ENCODE data around the gene SRGAP2C.
"Not testable (repeated sequence)": the region's sequence is repeated elsewhere in the genome, so short reads cannot be mapped to it uniquely, and the experiment has no call there.

DNA sequence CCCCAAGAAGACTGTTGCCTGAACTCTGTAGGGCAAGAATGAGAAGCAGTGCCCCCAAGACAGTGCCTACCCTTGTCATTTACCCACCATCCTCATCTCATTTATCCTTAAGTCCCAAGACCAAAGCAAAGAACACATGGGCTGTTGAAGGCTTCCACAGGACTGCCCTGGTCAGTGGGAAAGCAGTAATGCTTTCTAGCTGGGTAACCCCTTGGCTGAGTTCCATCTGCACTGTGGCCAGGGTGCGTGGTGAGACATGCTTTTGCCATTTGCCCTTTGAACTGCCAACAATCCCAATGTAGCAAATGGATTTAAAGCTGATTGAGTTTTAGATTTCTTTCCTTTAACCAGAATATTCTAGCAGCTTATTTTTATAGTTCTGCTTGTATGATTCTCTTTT lies 163.3 kb downstream of the SRGAP2C start:
- TF ChIP-seq, protein P1, sequence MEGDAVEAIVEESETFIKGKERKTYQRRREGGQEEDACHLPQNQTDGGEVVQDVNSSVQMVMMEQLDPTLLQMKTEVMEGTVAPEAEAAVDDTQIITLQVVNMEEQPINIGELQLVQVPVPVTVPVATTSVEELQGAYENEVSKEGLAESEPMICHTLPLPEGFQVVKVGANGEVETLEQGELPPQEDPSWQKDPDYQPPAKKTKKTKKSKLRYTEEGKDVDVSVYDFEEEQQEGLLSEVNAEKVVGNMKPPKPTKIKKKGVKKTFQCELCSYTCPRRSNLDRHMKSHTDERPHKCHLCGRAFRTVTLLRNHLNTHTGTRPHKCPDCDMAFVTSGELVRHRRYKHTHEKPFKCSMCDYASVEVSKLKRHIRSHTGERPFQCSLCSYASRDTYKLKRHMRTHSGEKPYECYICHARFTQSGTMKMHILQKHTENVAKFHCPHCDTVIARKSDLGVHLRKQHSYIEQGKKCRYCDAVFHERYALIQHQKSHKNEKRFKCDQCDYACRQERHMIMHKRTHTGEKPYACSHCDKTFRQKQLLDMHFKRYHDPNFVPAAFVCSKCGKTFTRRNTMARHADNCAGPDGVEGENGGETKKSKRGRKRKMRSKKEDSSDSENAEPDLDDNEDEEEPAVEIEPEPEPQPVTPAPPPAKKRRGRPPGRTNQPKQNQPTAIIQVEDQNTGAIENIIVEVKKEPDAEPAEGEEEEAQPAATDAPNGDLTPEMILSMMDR (IDR thresholded peaks at IDR 0.05), result not testable (repeated sequence)
- TF ChIP-seq POLR2A (IDR thresholded peaks at IDR 0.05), result not testable (repeated sequence)
